HG03457 (cell line): ENCODE measurements around the gene ZNF546.
A peak's percentile ranks its signal among the peaks of the same experiment; 100 is the strongest.

Source experiments
- ATAC-seq: cut with Tn5 transposase; IDR thresholded peaks from one replicate; pipeline ENCODE4 v1.9.1; 2021; ENCODE audit warnings: moderate number of reproducible peaks; ENCODE audit not compliant: unreplicated experiment

Gene ZNF546

DNA sequence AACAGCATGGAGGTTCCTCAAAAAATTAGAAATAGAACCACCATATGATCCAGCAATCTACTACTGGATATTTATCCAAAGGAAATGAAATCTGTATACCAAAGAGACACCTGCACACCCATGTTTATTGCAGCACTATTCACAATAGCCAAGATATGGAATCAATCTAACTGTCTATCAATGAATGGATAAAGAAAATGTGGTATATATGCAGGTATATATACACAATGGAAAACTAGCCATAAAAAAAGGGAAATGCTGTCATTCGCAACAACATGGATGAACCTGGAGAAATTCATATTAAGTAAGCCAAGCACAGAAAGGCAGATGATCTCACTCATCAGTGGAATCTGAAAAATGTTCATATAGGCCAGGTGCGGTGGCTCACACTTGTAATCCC is 56.6 kb downstream of the ZNF546 start:
- ATAC-seq = no peak

DNA sequence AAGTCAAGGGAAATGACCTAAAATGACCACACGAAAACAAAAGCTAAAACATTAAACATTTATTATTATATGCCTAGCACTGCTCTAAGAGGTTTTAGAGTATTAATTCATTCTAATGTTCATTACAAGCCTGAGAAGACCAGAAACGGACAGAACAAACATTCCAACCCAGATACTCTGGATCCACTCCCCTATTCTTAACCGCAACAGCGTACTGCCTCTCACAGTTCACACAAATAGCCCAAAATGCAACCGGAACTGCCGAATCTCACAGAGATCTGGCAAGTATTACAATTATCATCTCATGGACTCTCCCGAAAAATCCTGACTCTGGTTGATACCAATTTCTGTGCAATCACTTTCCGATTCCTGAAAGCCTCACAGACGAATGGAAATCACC is 57.8 kb downstream of the ZNF546 start:
- ATAC-seq = no peak

GRCh38 chr19:40055049-40055448 is 58.2 kb downstream of the ZNF546 start:
- no peak for ATAC-seq

- peak; percentile 61 for ATAC-seq
These were observed 59.1 kb downstream of the ZNF546 start, which contains the start of gene ZNF780B for GRCh38 chr19:40055832-40056504. ZNF780B (minus strand) TSS chr19:40056231; CDS start chr19:40050332, 5,899 bp downstream.

- ATAC-seq = no peak
These were observed 59.6 kb downstream of the ZNF546 start for GRCh38 chr19:40056505-40056904.

GRCh38 chr19:40057166-40057565 is 60.3 kb downstream of the ZNF546 start:
- no peak for ATAC-seq

- ATAC-seq = no peak
These were observed 62.8 kb downstream of the ZNF546 start for GRCh38 chr19:40059624-40060023.

GRCh38 chr19:40070058-40070457 is 73.2 kb downstream of the ZNF546 start:
- no peak for ATAC-seq
